Measurements from ENCODE around the gene EAF1.
"Not testable (repeated sequence)": the region's sequence is repeated elsewhere in the genome, so short reads cannot be mapped to it uniquely, and the experiment has no call there.

Gene EAF1

DNA sequence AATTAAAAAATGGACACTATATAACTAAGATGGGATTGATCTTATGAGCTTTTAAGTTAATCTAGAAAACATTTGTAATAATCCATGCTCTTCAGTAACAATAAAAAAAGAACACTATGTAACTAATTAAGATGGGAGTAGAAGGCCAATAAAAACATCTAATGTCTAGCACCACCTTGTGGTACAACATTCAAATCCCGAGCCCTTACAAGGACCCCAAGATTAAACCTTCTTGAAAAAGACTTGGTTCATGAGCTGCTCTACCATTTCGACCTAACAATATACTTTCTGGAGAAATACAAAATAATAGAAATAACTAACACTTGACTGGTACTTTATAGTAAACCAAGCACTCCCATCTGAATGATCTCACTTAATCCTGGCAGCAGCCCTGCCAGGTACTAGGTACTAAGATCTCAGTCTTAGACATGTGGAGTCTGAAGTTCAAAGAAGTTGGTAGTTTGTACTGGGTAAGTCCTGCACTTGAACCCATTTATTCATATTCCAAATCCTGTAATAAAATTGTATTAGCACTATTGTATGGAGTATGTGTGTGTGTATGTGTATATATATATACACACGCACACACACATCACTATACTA lies 21.8 kb upstream of the EAF1 start:
- peak; percentile 62 for DNase-seq (ENCODE audit: low read depth)

DNA sequence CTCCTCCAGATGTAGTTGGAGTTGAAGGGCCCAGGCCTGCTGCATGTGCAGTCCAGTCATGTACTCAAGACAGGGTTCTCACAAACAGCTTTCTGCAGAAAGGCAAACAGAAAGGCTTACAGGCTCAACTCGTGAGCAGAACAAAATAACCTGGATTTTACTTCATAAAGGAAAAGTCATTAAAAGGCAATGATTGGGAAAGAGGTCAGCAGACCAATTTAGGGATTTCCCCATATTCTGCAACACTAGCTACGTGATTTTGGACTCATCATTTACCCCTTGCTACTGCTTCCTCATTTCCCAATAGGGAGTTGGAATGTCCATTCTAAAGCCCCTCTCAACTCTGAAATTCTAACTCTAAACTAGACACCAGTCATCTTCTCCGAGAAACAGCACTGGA lies 18.2 kb upstream of the EAF1 start:
- DNase-seq (ENCODE audit: low read depth) = peak; percentile 24

DNA sequence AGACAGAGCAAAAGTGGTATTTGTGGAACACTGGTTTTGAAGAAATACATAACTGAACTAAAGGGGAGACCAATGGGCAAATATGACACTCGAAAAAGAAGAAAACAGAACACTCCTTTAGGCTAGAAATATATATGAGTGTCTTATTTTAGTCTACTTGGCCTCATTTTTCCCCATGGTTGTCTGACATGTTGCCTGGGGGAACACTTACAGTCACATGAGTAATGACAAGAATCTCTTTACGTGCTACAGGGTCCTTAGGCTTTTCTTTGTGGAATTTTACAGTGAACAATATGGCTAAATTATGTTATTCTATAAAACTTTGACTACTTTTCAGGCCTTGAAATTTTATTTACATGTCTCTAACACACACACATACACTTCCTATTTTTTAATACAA lies 17.6 kb upstream of the EAF1 start:
- DNase-seq (ENCODE audit: low read depth) = no peak

DNA sequence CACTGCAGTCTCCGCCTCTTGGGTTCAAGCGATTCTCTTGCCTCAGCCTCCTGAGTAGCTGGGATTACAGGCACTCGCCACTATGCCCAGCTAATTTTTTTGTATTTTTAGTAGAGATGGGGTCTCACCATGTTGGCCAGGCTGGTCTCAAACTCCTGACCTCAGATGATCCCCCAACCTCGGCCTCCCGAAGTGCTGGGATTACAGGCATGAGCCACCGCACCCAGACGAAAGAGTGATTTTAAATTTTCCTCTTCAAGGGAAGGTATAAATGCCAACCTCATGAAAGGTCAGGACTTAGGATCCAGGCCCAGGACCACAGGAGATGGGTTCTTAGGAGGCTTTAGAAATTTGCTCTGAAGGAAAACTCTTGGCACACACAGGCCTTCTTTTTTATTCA lies 16.4 kb upstream of the EAF1 start:
- not testable (repeated sequence) for DNase-seq (ENCODE audit: low read depth)

DNA sequence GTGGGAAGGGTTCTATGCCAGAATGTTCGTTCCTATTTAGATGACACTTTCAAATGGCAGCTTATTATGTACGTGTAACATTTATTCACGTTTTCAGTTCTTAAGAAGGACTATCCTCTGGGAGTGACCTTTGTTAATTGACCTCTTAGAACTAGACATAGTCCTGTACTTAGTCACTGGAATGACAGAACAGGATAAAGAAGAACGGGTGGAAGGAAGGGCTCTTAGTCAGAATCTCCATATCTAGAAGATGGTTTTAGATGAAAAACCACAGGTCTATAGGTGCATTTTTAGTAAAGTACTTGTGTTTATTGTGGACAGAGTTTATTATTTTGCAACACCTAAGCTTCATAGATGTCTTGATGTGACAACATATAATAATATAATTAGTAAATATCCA lies 6.5 kb upstream of the EAF1 start:
- no peak for DNase-seq (ENCODE audit: low read depth)

DNA sequence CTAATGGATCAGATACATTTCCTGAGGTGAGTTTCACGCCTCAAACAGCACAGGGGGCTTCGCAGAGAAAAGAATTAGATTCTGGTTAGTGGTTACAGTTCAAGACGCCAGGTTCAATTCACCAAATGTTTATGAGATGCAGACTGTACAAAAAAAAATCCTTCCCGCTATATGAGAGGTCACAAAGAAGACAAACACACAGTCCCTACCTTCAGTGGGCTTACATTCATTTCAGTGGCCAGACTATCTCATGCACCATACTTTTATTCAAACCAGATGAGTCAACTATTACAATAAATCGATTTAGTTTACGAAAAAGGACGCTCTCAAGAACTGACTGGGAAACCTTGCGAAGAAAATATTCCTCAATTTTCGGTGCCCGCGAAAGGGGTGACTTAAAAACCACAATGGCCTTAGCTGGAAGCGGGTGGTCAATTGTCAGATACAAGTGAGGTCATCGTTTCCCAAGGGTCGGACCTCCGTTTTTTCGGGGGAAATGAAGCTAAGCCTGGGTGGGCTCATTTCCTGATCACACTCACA lies 749 bp upstream of the EAF1 start:
- DNase-seq (ENCODE audit: low read depth) = no peak

DNA sequence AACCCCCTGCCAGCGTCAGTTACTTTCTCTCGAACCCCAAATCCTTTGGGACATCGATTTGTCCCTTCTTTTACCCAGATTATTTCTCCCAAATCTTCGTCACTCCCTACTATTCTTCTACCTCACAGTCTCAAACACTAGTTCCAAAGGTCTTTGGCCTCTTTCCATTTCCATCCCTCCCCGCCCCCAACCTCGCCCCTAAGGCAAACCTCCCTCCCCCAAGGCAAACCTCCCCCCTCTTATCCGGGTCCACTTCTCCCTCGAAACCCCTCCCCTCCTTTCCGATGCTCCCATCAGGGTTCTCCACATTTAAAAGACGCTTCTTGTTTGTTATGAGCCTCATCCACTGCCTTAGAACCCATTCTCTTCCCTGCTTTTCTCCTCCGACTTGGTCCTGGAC lies 583 bp downstream of the EAF1 start:
- DNase-seq (ENCODE audit: low read depth) = no peak

DNA sequence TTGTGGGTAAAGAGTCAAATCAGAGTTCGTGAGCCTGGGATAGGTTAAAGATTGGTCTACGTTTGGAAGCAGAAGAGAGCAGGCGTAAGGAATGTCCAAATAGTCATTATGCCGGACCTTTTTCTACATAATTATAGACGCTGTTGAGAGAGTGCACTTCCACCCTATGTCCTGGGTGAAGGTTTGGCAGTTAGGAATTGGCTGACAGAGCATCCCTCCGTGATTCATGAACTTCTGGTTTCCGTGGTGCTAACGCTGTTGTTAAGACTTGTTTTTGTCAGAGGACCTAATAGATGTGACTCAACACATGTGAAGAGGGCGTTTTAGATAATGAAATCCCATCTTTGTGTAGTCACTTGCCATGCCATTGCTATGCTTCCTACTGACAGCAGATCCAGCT lies 1.1 kb downstream of the EAF1 start:
- DNase-seq (ENCODE audit: low read depth) = peak; percentile 69

DNA sequence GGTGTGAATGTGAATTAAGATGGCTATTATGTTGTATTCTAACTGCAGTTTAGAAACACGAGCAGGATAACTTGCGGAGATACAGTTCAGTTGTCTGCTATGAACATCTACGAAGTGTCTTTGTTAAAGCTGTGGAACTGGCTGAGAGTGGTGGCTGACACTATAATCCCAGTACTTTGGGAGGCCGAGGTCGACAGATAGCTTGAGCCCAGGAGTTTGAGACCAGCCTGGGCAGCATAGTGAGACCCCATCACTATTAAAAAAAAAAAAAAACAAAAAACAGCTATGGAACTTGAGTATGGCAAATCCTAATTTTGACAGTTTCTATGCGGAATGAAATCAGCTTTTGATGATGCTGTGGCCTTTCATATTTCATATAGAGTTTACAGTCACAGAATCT lies 1.7 kb downstream of the EAF1 start:
- no peak for DNase-seq (ENCODE audit: low read depth)

DNA sequence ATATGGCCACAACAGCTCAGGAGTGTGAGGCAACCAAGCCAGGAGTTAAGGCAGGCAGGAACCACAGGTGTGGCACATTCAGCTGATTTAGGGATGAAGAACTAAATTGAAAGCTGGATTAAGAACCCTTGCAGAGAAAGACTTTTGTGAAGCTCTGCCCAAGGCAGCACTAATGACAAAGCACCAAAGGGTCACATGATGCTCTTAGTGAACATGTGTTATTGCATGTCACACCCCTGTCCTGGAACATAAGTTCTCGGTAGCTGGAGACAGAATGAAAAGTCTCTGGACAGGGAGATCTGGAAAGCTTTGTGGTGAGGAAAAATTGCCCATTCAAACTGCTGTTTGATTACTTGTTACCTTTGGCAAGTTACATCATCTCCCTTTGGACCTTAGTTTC lies 3.2 kb downstream of the EAF1 start:
- no peak for DNase-seq (ENCODE audit: low read depth)

DNA sequence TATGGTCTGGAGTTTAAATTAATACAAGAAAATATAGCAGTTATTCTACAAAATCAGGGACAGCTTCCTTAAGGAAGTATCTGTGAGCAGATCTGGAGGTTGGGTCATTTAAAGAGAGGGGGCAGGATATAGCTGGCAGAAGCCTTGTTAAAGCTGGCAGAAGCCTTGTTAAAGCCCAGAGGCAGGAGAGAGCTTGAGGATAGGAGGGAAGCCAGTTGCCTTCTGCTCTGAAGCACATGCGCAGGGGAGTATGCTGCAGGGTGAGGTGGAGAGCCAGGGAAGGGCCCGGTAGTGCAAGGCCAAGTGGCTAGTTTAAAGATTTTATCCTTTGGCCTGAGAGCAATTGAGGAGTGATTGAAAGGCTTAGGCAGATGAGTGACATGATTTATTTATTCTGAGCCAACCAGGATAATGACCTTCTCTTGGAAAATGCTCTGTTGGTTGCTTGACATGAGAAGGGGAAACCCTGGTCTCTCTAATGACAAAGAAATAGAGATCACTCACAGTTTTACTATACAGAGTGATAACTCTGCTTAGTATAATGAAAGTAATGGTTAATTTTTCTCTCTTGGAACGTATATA lies 3.9 kb downstream of the EAF1 start:
- DNase-seq (ENCODE audit: low read depth) = no peak

DNA sequence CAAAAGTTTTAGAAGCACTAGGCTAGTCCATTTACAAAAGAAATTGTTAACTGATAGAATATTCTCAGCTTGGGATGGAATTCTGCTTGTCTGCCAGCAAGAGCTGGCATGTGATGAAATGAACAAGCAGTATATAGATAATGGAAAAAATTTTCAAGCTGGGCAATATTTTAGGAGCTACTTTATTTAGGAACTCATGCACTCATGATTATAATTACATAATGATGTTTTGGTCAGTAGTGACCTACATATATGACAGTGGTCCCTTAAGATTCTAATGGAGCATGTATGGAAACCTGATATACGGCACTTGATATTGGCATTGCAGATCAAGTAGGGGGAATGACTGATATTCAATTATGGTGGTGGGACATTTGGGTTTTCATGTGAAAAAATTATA lies 6.1 kb downstream of the EAF1 start:
- DNase-seq (ENCODE audit: low read depth) = no peak

DNA sequence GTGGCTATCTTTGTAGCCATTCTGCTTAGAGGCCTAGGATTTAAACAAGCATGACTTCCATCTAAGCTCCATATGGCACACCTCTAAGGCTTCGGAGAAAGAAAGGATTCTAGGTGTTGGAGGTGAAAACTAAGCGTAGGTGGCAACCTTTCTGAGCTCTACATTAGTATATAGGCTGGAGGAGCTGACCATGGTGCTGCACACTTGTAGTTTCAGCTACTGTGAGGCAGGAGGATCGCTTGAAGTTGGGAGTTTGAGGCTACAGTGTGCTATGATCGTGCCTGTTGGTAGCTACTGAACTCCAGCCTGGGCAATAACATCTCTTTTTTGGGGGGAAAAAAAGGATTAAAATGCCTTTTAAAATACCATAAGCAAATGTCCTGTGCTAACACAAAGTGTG lies 7.4 kb downstream of the EAF1 start:
- DNase-seq (ENCODE audit: low read depth) = no peak

DNA sequence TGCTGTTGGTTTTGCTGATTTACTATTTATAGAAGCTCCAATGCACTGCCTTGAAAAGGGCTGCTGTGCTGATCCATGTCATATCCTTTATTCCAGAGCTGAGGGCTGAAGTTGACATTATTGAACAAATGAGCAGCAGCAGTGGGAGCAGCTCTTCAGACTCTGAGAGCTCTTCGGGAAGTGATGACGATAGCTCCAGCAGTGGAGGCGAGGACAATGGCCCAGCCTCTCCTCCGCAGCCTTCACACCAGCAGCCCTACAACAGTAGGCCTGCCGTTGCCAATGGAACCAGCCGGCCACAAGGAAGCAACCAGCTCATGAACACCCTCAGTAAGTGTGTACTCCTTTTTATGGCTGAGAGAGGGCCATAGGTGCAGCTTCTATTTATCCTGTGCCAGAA lies 8.8 kb downstream of the EAF1 start:
- no peak for DNase-seq (ENCODE audit: low read depth)

DNA sequence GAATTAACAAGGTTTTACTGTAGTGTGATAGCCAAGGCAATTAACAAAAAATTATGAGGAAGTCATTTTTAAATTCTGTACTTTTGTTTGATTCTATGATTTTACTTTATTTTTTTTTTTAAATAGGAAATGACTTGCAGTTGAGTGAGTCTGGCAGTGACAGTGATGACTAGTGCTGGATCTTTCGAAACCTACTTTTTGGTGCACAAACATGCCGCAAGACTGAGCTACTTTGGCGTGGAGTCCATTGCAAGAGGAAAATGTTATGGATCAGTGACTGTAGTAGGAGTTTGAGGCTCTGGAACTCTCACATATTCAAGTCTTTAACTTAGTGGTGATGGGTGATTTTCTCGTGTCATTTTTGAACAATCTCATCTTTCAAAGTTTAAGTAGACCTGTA lies 11.6 kb downstream of the EAF1 start:
- peak; percentile 88 for DNase-seq (ENCODE audit: low read depth)

DNA sequence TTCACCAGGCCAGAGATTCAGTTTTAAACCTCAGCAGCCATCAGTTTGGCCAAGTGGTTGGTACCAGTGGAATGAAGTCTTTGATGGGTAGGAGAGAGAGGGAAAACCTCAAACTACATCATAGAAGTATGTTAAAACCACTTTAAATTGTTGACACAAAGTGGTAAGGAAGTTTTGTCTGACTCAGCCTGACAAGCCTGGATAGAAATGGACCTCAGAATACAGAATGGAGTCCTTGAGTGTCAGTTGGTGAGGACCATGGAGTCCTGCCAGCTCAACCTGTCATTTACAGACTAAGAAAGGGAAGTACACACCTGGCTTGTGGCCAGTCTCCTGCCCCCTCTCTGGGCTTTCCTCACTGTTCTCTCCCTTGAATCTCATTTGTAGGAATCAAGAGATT lies 12.1 kb downstream of the EAF1 start:
- DNase-seq (ENCODE audit: low read depth) = peak; percentile 14

DNA sequence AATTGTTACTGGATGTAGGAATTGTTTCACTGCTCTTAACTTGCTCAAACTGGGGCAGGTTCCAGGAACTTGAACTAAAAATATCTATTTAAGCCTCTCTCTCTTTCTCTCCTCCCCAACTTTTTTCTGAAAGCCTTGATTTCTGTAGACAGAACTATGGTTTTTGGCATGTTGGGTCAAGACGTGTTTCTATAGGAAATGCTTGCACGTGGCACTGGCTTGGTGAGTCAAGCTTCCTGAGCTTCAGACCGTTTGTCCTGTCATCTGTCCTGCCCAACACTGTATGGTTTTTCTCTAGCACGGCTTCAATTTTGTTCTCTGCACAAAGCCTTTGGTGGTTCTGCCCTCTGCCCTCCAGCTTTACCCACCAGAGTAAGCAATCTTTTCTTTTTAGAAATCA lies 13.5 kb downstream of the EAF1 start:
- peak; percentile 47 for DNase-seq (ENCODE audit: low read depth)

DNA sequence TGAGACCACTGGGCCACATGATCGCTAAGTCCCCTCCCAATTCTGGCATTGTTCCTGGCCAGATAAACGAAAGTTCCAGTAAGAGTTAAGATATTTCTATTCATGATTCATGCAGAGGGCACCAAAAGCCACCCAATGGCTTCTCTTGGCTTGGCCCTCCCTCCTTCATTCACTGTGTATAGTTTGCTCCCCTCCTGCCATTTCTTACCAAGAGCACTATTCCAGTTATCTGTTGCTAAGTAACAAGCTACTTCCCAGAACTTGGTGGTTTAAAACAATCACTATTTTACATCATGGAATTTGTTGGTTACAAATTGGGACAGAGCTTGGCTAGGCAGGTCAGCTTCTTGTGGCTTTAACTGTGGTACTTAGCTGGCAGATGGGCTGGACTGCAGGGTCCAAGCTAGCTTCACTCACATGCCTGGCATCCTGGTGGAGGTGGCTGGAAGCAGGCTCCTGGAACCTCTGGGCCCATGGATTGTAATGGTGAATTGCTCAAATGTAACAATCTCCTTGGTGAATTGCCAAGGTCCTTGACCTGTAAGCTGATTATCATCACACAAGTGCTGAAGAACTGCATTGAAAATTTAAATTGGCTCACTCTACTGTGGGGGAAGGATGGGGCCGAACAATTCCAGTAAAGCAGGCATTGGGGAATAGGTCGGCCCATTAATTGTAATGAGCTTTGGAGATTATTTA lies 16.6 kb downstream of the EAF1 start:
- peak; percentile 59 for DNase-seq (ENCODE audit: low read depth)

DNA sequence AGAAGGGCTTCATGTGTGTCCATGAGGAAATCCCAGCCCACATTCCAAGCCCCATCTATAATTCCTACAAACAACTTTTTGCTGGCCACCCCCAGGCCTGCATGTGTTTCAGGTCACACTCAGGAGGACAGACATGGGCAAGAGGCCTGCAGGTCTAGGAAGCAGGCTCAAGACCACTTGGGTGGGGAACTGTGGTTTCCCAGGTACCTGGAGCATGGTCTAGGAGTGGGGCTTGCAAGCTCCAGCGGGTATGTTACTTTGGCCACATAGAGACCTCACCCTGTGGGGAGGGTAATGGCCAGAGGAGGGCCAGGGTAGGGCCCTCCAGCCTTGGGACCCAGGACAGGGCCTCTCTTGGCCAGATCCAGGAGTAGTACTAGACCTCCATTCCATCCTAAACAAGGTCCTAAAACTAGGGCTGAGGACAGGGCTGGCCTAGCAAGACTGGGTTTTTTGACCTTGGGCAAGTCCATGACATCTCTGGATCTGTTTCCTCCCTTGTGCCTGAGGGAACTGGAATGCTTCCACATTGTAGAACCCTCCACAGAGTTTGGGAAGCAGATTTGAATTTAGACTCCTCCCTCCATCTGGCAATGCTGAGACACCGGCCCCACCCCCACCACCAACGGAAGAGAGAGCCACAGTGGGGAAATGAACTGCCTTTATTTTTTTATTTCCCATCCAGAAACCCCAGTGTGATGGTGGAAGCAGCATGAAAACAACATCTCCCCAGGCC lies 22.3 kb downstream of the EAF1 start:
- no peak for DNase-seq (ENCODE audit: low read depth)

DNA sequence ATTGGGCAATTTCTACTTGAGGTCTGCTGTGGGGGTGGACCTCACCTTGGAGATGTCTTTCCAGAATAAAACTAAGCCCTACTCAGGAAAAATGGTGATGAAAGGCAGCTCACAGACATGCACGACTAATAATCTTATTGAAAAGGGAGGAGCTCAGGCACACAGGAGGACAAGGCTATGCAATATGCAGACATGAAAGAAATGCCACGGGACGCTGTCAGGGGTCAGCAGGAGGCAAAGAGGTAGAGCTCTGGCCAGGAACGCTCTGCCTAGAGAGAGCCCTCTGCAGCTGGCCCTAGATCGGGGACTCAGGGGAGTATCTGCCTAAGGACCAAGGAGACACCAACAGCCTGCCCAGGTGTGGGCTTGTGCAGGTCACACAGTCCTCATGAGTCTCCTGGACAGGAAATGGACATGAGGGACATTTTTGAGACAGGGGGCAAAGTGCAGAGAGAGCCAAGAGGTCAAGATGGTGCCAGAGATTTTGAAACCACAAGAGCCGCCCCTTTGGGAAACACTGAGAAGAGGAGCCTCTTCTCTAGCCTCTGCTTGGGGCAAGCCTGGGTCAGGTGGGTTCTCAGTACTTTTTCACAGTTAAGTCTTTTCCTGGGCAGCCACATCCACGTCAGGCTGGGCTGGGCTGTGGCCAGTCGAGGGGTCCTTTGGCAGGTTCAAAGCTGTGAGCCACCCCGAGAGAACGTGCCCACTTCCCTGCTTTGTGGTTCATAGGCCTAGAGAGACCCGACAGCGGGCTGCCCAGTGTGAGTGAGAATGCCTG lies 23.2 kb downstream of the EAF1 start:
- DNase-seq (ENCODE audit: low read depth) = no peak

DNA sequence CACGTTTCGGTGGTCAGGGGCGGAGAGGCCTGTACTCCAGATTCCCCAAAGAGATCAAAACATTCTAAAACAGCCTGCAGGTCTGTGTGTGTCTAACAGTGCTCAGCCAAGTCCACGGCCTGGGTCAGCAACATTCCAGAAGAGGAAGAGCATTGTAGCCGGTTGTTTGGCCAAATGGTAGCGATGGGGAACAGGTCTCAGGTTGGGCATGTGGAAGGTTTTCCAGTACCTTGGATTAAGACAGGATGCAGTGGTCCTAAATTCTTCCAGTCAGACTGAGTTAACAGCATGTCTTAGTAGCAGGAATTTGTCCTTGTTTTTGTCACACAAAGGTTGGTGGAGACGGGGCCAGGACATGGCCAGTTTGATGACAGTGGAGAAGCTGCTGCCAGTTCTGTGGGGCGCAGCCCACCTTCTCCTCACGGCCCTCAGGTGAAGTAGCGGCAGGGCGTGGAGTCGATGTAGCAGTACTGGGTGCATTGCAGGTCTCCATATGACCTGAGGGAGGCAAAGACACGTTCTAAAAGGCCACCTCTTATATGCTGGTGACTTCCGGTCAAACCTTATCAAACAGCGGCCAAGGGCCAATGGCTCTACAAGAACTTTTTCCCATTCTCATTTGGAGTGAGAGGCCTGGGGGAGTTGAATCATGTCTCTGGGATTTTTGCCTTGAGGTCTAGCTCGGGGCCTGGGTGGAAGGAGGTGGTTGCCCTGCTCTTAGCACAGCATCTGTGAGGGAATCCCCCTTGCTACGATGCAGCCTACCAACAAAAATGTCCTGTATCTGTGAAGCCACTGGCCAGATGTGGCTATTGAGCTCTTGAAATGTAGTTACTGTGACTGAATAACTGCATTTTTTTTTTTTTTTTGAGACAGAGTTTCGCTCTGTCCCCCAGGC lies 24.1 kb downstream of the EAF1 start:
- DNase-seq (ENCODE audit: low read depth) = no peak
